NCI-H2029 (cell line): Measurements from ENCODE around the gene HOXC4.
"Not testable (repeated sequence)": the region's sequence is repeated elsewhere in the genome, so short reads cannot be mapped to it uniquely, and the experiment has no call there.

ENCODE experiments used
- DNase-seq: peaks from one replicate; lab custom pipeline; 2025; lab: John Stamatoyannopoulos, UW

Gene HOXC4

DNA sequence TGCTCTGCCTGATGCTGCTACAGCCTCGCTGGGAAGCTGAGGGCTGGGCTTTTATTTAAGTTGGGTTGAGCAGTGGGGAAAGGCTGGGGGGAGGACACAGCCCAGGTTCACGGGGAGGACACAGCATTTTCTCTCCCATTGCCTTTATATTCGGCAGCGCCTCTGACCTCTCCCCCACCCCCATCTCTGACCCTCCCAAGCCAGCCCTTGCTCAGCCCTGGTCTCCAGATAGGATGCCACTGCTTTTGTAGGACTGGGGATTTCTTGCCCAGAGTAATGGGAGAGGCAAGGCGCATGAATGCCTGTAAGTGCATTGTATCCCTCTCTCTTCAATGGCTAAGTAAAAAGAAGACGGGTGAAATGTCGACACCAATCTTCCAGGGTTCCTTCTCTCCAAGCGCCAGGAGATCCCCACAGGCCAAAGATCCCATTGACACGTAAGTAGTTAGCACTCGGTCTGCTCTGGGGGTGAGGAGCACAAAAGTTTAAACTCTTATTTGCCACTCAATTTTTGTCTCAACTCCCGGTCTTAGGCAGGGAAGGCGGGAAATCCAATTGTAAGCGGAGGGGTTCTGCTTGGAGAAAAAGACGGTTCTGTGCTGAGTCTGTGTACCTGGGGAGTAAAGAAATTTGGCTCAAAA is 4.6 kb downstream of the HOXC4 start:
- DNase-seq, result no peak

DNA sequence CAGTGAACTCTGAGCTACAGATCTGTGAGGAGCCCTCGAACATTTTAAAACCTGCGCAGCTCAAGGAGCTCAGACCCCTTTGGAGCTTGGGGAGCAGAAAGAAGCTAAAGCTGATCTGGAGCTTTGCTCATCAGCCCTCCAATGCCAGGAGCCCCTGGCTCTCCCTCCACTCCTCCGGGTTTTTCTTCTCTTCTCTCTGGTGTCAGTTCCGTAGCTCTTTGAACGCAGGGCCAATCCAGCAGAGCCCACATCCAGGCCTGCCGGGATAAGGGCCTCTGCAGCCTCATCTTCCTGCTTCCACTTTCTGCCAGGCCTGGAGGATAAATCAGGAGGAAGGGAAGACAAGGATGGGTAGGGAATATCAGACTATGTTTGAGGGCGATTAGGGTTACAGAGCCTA is 6.0 kb downstream of the HOXC4 start:
- no peak for DNase-seq

DNA sequence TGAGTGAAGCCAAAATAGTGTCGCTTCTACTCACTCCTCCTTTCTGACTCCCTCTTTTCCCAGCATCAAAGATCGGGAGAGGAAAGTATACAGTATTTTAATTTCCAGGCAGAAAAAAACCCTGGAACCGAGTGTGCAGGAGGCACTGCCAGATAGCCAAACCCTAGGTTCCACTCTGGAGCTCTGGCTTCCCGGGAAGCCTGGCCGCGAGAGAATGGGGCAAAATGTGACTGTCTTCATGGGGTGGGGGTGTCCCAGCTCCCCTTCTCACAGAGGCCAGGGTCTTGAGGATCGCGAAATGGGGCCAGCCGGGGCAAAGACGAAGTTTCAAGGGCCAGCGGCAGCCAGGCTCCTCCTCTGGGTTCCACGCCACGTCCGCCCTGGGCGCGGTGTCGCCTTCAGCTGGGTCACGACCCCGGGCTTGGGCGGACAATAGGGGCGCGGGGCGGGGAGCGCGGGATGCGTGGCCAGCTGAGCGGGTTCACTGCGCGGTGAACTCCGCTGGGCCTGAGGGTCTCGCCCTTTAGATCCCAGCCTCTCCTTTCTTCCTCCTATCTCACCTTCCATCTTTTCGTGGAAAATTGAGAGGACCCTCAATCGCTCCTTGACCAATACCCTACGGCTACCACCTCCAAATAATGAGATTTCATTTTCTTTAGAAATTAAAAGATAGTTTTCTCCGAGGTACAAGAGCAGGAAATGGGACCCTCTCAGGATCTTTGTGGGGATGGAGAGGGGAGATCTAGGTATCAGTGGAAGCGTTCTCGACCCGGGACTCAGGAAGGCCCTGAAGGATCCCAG is 6.7 kb downstream of the HOXC4 start:
- no peak for DNase-seq

DNA sequence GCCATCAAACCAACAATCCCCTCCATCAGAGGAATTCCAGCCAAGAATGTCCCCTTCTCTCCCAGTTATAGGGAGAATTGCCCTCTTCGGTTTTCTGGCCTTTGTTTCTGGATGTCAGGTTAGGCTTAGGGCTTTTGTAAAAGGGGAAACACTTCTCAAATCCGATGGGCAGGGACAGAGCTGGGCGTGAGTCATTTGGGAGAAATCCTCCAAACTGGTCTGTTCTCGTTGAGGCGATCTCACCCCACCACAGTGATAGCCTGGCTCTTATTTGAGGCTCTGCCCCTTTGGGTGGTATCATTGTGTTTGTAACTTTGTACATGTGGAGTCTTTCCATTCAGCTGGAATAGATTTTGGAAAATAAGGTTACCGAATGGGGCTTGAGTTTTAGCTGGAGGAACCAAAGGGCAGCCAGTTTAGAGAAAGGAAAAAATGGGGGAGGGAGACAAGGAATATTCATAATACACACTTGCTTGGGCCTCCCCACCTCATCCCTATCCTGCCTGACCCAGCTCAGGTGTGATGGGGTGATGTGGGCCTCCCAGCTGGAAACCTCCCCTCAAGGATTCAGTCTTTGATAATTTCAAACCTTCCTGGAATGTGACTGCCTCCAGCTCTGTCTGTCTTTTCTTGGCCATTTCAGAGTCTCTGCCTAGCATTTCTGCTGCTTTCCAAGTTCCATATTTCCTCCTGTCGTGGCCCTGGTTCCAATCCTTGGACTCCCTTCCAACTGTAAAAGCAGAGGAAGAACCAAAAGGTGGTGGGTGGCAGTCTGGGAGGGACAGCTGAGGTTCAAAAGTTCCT is 7.5 kb downstream of the HOXC4 start:
- no peak for DNase-seq

DNA sequence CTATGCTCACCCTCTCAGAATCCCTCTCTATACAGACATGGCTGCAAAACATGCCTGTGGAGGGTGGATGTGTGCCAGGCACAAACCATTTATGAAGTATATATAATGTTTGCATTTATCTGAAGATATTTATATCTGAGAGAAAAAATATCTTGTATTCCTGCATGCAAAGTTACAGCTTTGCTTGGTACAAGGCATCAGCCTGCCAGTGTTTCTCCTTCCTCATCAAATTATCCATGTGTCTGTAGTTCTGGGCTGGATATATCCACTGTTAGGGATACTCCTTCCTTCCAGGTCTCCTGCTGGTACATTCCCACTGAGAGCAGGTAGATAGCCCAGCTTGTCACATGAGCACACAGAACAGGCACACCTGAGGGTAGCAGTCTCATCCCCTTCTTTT is 12.0 kb downstream of the HOXC4 start:
- DNase-seq, result no peak

DNA sequence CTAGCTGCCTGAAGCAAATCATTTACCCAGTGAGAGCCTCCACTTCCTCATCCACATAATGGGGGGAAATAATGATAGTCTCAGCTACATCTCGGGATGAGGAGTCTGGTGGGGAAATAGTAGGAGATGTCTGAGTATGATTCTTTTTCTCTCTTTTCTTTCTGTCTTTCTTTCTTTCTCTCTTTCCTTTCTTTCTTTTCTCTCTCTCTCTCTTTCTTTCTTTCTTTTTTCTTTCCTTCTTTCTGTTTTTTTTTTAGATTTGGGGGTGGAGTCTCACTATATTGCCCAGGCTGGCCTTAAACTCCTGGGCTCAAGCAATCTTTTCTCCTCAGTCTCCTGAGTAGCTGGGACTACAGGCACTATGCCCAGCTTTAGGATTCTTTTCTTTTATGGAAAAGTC is 12.8 kb downstream of the HOXC4 start:
- DNase-seq, result no peak

DNA sequence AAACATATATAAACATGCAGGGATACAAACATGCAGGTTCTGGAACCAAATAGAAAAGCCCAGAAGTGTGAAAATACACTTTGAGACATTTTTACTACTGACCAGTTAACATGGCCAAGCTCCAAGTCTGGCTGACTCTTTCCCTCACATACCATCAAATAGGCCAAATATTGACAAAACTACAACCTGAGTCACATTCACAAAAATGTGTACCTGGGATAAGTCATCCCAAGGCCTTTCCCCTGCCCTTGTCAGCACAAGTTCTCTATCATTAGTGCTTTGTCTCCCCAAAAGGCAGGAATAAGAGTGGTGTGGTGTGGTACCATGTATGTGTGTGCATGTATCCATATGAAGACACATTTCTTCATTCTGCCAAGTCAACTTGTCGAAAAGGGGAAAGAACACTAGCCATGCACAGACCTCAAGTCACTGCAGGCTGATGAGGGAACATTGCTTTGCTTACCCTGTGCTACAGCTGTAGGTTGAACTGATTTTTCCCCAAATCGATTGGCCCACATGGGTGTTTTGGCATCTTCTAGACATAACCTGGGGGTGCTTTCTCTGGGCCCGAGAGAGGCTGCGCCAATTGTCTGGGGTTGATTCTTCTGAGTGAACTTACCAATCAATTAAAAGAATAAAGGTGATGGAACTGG is 14.9 kb downstream of the HOXC4 start:
- no peak for DNase-seq

DNA sequence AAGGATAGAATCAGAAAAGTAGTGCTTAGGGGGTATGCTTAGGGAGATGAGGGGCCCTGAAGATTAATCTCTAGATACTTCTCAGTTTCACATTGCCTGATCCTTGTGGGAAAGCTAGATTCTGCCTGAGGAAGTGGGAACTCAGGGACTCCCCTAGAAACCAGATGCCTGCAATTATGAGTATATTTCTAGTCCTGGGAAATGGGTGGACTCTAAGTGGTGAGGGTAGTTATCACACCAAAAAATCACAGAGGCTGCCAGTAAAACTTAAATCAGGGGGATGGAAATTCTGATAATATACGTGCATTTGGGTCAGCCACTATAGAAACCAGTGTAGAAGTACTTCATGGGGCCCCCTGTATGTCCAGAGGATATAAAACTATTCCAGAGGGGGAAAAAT is 18.3 kb downstream of the HOXC4 start:
- no peak for DNase-seq

DNA sequence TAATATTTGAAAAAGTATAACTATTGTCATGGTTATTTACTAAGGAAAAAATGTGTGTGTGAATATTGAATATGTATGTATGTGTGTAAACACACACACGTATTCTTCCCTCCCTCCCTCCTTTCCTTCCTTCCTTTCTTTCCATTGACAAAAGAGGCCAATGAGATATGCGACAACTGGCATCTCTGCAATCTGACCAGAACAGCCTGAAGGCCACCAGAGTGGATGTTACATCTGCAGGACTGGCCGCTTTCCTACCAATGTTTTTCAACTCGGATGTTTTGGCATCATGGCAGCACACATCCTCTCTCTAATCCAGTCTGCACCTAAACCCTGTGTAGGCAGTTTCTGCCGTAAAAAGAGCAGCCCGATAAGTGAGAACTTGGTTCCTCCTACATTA is 20.7 kb downstream of the HOXC4 start:
- DNase-seq, result no peak

DNA sequence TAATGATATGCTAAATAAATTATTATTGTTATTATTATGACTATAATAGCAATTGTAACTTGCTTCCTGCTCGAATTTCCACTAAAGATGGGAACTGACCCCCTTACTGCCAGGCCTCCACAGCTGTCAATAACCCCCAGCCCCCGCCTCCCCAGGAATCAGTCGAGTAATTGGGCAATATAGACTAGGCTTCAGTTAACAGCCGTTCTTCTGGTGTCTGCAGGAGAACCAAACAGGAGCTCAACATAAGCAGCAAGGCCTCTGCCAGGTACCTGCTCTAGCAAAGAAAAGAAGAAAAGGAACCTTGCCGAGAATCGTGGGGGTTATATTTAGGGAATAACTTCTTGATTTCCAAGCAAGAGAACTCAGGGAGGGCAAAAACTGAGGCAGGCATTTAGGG is 21.8 kb downstream of the HOXC4 start:
- no peak for DNase-seq

DNA sequence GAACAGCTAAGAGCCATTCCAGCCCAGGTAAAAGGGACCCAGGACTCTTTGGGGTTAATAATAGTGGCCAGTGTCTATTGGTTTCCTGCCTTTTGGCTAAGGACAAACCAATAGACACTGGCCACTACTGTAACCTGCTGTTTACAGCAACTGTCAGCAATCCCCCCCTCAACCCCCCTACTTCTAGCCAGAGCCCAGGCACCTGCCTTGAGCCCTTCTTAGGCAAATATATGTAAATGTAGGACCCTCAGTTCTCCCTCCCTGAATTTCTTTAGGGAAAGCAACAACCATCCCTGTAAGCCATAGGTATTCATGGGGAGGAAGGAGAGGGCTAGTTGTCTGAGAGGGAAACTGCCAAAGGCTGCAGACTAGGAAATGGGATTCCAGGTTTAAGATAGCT is 22.3 kb downstream of the HOXC4 start:
- DNase-seq, result no peak

DNA sequence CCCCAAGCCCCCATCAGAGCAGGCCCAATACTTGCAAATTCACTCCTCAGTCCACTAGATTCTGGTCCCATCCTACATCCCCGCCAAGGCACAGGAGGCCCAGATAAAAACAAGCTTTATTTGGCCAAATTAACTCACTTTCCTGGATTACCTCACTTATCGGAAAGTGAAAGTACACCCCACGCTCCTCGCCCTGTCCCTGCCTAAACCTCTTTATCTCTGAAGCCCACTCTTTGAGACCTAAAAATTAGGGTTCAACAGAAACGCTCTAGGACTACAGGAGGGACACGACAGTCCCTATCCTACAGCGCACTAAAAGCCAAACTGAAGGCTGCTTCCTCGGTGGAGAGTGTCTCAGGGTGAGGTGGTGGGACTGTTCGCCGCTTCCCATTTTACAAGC is 24.2 kb downstream of the HOXC4 start:
- DNase-seq, result not testable (repeated sequence)

DNA sequence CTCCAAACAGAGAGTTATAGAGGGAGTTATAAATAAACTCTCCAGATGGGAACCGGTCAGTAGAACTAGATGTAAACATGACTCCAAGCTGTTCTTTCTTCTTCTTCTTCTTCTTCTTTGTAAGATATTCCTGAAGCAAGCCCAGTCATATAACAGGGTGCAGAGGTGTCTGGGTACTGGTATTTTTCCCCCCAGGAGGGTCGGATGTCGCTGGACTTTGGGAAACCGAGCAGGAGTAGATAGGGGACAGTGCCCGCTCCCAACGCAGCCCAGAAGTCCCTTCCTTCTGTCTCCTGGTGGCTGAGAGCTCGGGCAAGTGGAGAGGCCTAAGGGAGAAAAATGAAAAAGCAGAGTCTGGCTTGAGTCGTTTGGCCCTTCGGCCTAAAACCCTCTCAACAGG is 25.5 kb downstream of the HOXC4 start:
- not testable (repeated sequence) for DNase-seq

DNA sequence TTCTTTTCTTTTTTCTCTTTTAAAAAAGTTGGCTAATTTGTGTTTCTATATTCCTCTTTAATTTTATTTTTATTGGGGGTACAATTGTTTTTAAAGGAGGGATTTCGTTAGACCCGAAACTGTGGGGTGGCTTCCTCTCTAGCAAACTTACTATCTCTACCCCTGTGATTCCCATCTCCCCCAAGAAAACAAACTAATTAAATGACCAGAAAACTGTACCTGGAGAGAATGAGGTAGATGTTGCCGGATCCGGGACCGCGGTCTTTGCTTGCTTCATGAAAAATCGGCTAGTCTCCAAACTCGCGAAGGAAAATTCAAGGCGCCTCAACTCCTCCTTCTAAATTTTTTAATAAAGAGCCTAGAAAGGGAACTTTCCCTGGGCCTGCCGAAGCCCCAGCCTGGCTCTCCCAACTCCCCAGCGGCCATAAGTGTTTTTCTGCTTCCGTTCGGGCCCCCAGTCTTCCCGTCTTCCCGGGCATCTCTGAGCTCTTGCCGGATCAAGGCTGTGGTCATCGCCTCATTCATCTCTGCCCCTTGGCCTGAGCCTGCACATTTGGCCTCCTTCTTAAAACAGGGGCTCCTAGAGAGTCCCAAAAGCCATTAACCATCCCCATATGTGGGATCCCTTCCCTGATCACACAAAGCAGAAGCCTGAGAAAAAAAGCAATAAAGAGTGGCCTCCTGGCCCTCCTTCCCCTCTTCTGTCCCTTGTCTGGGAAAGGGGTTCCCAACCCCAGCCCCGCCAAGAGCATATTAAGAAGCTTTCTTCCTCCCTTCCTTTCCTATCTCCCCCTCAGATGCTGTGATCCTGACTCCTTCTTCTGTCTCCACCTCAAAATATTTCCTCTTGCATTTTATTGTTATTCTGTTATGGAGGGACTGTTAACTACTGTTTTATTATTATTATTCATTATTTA is 26.6 kb downstream of the HOXC4 start:
- DNase-seq, result not testable (repeated sequence)

DNA sequence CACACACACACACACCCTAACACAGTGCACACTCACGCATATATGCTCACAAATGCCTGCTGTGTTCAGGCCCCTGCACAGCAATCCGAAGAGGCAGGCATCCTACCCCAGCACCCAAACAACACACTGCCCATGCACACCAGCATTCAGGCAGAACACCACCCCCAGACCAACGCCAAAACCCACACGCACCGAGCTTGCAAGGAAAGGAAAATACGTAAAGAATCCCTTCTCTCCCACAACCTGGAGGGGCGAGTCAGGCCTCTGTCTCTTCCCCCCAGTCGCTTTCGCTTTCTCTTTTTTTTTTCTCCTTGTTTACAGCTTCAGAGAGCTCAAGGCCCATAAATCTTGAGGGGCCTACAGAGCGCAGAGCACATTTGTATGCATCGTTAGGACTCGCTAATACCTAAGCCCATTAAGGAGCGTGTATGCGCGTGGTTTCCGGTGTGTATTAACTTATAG is 27.4 kb downstream of the HOXC4 start:
- not testable (repeated sequence) for DNase-seq

DNA sequence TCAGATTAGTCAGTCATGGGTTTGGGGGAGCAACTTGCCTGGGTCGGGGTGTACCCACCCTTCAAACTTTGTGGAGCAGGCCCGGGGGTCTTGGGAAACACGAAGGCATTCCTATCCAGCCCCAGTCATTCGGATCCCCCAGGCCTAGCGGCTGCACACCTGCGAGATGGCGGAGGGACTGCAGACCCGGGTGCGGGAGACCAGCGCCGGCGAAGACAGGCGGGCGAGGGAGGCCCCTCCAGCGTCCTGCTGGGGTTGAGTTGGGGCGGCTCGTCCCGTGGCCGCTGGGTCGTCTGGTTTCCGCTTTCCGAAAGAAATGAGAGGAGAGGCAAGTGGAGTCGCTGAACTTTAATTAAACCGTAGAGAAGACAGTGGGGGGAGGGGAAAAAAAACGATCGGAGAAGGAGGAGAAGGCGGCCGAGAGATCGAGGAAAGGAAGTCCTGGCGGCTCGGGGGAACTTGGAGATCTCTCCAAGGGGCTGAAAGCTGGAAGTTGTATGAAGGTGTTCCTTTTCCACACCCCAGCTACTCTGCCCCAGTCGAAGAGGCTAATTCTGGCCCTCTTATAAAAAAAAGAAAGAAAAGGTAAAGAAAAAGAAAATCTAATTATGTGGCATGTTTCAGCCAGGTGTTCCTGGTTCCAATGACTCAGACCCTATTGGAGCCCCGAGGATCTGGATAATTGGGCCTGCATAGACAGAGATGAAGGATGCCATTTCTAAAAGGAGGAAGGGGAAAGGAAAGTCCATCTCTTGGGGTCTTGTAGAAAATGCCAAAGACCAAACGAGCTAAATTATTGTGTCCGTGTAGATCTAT is 28.2 kb downstream of the HOXC4 start:
- not testable (repeated sequence) for DNase-seq

DNA sequence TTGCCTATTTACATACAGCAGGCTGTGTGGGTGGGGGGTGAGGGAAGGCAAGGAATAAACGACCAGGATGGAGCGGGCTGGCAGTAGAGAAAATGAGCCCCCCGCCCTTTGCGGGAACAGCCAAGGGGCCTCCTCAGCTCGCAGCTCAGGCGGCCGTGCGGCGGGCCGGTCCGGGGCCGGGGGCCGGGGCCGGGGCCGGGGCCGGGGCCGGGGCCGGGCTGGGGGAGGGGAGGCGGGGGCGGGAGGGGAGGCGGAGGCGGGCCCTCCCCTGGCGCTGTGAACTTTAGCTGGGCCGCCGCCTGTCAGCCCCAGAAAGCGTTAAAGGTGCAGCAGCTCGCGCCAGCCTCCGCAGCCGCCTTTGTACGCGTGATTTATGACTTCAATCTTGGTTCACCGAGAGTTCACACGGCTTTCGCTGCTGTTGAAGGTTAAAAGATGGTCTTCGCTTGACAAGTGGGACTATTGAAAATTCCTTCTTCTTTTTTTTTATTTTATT is 28.8 kb downstream of the HOXC4 start:
- no peak for DNase-seq

DNA sequence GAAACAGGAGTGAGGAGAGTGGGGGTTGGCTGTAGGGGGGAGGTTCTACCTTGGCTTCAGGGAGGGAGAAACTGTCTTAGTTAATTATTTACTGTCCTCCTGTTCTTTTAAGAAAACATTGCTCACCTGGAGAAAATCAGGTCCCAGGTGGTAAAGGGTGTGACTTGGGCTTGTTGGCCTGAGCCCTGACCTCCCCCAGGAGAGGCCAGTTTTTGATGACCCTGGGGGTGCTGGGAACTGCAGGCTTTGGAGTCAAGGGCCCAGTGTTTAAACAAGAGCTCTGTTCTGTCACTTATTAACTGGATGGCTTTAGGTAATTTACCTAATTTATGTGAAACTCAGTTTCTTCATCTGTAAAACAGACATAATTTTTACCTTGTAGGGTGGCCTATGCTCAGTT is 34.4 kb downstream of the HOXC4 start:
- DNase-seq, result not testable (repeated sequence)

DNA sequence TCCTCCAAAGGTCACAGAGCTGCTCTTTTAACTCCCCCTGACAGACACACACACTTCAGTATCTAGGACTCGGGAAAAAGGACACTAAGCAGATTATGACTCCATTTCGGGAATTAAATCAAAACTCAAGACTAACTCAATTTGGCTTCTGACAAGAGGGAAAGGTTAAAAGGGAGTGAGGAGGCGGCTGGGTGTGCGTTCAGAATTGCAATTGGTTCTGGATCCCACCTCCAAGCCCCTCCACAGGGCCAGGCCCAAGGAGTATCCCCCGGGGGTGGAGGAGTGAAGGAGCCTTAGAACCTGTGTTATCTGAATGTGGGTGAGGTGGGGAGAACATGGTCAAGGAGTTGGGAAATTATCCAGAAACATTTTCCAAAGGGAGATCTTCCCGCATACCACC is 35.8 kb downstream of the HOXC4 start:
- DNase-seq, result not testable (repeated sequence)

DNA sequence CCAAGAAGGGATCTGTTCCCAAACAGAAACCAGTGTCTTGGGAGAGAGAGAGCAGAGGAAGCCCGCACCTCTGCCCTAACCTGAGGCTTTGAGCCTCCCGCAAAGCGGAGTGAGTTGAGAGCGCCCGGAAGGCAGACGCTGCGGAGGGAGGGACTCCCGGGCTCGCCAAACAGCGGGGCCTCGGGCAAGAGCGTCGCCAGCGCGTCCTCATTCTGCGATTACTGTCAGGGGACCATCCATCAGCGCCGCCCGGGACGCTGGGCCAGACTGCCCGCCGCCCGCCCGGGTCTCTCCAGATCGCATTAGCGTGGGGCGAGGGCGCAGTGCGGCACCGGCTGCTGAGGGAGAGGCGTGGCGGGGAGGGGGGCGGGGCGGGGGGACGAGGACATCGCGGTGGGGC is 36.7 kb downstream of the HOXC4 start:
- DNase-seq, result not testable (repeated sequence)
